ENCODE data around the gene OCA2.

DNA sequence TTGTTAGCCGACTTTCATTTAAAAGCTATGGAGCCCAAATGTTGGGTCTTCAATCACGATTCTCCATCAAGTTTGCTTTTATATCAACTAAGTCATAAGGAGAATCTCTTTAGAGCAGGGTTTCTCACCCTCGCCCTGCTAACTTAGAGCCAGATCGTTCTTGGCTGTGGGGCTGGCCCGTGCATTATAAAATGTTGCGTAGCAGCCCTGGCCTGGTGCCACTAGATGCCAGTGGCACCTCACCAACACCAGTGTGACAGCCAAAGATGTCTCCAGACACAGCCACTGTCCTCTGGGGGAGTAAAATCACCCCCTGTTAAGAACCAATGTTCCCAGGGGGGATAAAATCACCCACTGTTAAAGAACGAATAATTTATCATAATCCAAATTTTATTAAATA is 226.1 kb downstream of the OCA2 start:
- TF ChIP-seq, protein P1, sequence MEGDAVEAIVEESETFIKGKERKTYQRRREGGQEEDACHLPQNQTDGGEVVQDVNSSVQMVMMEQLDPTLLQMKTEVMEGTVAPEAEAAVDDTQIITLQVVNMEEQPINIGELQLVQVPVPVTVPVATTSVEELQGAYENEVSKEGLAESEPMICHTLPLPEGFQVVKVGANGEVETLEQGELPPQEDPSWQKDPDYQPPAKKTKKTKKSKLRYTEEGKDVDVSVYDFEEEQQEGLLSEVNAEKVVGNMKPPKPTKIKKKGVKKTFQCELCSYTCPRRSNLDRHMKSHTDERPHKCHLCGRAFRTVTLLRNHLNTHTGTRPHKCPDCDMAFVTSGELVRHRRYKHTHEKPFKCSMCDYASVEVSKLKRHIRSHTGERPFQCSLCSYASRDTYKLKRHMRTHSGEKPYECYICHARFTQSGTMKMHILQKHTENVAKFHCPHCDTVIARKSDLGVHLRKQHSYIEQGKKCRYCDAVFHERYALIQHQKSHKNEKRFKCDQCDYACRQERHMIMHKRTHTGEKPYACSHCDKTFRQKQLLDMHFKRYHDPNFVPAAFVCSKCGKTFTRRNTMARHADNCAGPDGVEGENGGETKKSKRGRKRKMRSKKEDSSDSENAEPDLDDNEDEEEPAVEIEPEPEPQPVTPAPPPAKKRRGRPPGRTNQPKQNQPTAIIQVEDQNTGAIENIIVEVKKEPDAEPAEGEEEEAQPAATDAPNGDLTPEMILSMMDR (IDR thresholded peaks at IDR 0.05) = no peak
- no peak for TF ChIP-seq POLR2A (IDR thresholded peaks at IDR 0.05)

All from heart left ventricle (tissue), 13 donors.